ENCODE results near the gene ATR.

Gene ATR

DNA sequence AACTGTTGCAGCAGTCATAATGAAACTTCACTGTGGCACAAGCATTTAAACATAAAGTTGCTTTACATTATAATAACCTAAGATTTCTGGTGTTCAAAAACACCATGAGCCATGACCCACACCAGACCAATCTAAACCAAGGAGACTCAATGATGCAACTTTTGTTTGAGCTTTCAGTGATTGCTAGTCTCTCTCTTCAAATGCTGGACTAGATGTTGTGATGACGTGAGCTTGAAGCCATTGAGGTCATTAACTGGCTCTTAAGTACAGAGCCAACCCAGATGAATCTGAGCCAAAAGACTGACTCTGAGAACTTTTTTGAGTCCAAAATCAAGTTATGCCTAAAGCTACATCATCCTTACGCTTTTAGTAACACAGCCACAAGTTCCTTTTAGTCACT is 36.5 kb downstream of the ATR start:
- H3K9me3 ChIP-seq (ENCODE audit: control insufficient read depth, low read length), result no peaks in the 10 kb centered on the region
- H3K4me3 ChIP-seq (ENCODE audit: low read depth, low read length), result no peak overlapping the region
- no peaks in the 10 kb centered on the region for H3K4me1 ChIP-seq
- H2AFZ ChIP-seq, result no peak overlapping the region
- H3K9ac ChIP-seq, result no peak overlapping the region
- TF ChIP-seq, protein P1, sequence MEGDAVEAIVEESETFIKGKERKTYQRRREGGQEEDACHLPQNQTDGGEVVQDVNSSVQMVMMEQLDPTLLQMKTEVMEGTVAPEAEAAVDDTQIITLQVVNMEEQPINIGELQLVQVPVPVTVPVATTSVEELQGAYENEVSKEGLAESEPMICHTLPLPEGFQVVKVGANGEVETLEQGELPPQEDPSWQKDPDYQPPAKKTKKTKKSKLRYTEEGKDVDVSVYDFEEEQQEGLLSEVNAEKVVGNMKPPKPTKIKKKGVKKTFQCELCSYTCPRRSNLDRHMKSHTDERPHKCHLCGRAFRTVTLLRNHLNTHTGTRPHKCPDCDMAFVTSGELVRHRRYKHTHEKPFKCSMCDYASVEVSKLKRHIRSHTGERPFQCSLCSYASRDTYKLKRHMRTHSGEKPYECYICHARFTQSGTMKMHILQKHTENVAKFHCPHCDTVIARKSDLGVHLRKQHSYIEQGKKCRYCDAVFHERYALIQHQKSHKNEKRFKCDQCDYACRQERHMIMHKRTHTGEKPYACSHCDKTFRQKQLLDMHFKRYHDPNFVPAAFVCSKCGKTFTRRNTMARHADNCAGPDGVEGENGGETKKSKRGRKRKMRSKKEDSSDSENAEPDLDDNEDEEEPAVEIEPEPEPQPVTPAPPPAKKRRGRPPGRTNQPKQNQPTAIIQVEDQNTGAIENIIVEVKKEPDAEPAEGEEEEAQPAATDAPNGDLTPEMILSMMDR (IDR thresholded peaks at IDR 0.05), result no peak
- no peak overlapping the region for H3K27ac ChIP-seq
- no peaks in the 10 kb centered on the region for H3K79me2 ChIP-seq
- H3K4me2 ChIP-seq (ENCODE audit: low read length), result no peak overlapping the region
- H3K27me3 ChIP-seq (ENCODE audit: control insufficient read depth, insufficient read depth, low read length), result no peaks in the 10 kb centered on the region
- no peaks in the 10 kb centered on the region for H3K36me3 ChIP-seq (ENCODE audit: control insufficient read depth, insufficient read depth, low read length)

DNA sequence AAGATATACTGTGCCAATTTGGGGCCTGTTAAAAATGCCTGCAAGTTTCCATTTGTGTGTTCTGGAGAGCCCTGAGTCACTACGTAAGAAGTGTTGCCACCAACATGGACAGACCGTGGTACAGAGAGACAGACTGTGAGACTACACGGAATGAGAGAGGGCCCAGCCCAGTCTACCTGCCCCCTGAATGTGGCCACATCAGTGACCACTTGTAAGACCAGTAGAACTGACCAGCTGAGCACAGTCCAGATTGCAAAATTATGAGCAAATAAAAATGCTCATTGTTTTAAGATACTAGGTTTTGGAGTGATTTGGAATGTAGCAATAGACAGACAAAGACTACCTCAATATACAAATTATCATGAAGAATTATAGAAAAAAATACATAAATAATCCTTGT is 42.0 kb downstream of the ATR start:
- Histone ChIP-seq H2AFZ (no peak overlapping the region), H3K36me3 (ENCODE audit: control insufficient read depth, insufficient read depth, low read length) (no peaks in the 10 kb centered on the region), H3K9ac (no peak overlapping the region), H3K9me3 (ENCODE audit: control insufficient read depth, low read length) (no peaks in the 10 kb centered on the region), H3K4me2 (ENCODE audit: low read length) (no peak overlapping the region), H3K27me3 (ENCODE audit: control insufficient read depth, insufficient read depth, low read length) (no peaks in the 10 kb centered on the region), H3K4me1 (no peaks in the 10 kb centered on the region), H3K27ac (no peak overlapping the region), H3K79me2 (no peaks in the 10 kb centered on the region), H3K4me3 (ENCODE audit: low read depth, low read length) (no peak overlapping the region)
- TF ChIP-seq, protein P1 (IDR thresholded peaks at IDR 0.05), result no peak

DNA sequence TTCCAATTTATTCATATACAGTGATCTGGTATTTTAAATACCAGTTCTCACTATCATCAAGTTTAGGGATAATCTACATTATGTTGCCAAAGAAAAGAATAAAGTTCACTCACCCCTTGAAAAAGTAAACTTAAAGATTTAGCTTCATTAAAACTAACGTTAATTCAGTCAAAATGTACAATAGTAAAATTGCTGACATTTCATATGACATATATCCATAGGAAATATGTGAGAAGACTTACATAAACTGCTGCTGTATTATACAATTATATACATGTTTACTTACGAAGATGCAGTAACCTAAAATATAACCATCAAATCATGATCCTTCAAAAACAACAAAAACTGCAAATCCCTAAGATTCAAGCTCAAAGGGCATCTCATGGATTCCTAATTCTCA is 44.0 kb downstream of the ATR start:
- H3K9ac ChIP-seq, result no peak overlapping the region
- no peaks in the 10 kb centered on the region for H3K9me3 ChIP-seq (ENCODE audit: control insufficient read depth, low read length)
- H2AFZ ChIP-seq, result no peak overlapping the region
- no peak overlapping the region for H3K4me3 ChIP-seq (ENCODE audit: low read depth, low read length)
- H3K36me3 ChIP-seq (ENCODE audit: control insufficient read depth, insufficient read depth, low read length), result no peaks in the 10 kb centered on the region
- H3K27ac ChIP-seq, result no peak overlapping the region
- no peaks in the 10 kb centered on the region for H3K27me3 ChIP-seq (ENCODE audit: control insufficient read depth, insufficient read depth, low read length)
- H3K79me2 ChIP-seq, result no peaks in the 10 kb centered on the region
- TF ChIP-seq, protein P1 (IDR thresholded peaks at IDR 0.05), result no peak
- H3K4me2 ChIP-seq (ENCODE audit: low read length), result no peak overlapping the region
- no peaks in the 10 kb centered on the region for H3K4me1 ChIP-seq

DNA sequence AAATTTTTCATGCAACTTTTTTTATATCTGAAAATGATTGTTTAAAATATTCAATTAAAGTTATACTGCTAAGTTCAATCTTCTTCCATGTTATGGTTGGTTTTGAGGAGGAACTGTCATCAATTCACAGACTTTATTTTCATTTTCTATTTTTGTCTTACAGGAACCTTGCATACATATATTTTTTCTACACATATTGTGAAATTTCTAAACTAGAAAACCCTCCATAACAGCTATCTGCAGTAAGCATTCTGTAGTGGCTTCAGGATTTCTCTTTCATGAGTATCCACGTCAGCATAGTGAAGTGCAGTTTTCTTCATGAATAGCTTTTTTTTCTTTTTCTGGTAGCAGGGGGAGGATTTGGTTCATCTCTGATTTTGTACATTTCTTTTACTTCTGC is 48.2 kb downstream of the ATR start:
- H3K9me3 ChIP-seq (ENCODE audit: control insufficient read depth, low read length), result no peaks in the 10 kb centered on the region
- H3K36me3 ChIP-seq (ENCODE audit: control insufficient read depth, insufficient read depth, low read length), result no peaks in the 10 kb centered on the region
- no peaks in the 10 kb centered on the region for H3K4me1 ChIP-seq
- TF ChIP-seq, protein P1 (IDR thresholded peaks at IDR 0.05), result no peak
- no peak overlapping the region for H3K9ac ChIP-seq
- H3K4me3 ChIP-seq (ENCODE audit: low read depth, low read length), result no peak overlapping the region
- H3K79me2 ChIP-seq, result no peaks in the 10 kb centered on the region
- no peak overlapping the region for H3K27ac ChIP-seq
- H3K4me2 ChIP-seq (ENCODE audit: low read length), result no peak overlapping the region
- H3K27me3 ChIP-seq (ENCODE audit: control insufficient read depth, insufficient read depth, low read length), result no peaks in the 10 kb centered on the region
- H2AFZ ChIP-seq, result no peak overlapping the region

DNA sequence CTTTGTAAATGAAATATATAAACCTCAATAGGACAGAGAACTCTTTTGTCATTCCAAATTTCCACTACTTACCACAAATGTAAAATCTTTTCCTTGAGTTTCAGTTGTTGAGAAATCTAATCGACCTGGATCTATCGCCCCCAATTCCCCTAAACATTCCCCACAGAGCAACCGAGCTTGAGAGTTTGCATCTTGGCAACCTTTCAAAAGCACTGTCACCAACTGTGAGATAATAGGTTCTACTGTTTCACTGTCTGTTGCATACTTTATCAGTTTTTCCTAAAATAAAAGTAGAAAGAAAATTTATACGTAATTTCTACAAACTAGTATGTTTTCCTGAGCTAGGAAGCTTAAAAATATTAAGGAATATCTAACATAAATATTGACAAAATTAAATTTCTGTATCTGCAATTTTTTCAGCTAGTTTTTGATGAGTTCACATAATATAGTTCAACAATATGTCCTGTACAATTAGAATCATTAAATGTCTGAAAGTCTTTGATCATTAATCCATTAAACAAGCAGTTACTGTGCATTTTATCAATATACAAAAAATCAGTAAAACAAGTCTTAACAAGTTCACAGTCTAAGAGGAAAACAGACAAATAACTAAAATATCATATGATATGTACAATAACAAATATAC is 54.5 kb downstream of the ATR start:
- TF ChIP-seq, protein P1 (IDR thresholded peaks at IDR 0.05), result no peak
- Histone ChIP-seq H3K79me2 (no peaks in the 10 kb centered on the region), H3K9me3 (ENCODE audit: control insufficient read depth, low read length) (no peaks in the 10 kb centered on the region), H3K36me3 (ENCODE audit: control insufficient read depth, insufficient read depth, low read length) (no peaks in the 10 kb centered on the region), H2AFZ (no peak overlapping the region), H3K27ac (no peak overlapping the region), H3K9ac (no peak overlapping the region), H3K4me2 (ENCODE audit: low read length) (no peak overlapping the region), H3K27me3 (ENCODE audit: control insufficient read depth, insufficient read depth, low read length) (no peaks in the 10 kb centered on the region), H3K4me3 (ENCODE audit: low read depth, low read length) (no peak overlapping the region), H3K4me1 (peaks cover 6% of the 10 kb centered on the region)

Data from parathyroid adenoma (tissue), 2 donors.